Endothelial cell of umbilical vein (primary cell): ENCODE results near the gene TMEM14A. TPM values are rescaled to one million over a fixed set of nuclear protein-coding genes. Genes with fewer than 3 reads are reported as not detected.
"Not testable (repeated sequence)": the region's sequence is repeated elsewhere in the genome, so short reads cannot be mapped to it uniquely, and the experiment has no call there.

Experiments
- BruUV-seq: library from RNA; stranded (reverse); fragments of 400-500 nt; replicated peaks from 2 replicates; lab custom pipeline; 2021; lab: Mats Ljungman, UMichigan
- CTCF ChIA-PET: fragments of 300-600, 350-600 bp; sonication (Branson Sonifier 250); formaldehyde crosslinking; loops from one replicate; lab custom pipeline; 2021; ENCODE audit warnings: antibody characterized with exemption, inconsistent platforms; lab: Charles Lee
- POLR2A ChIA-PET: fragments of 300-600, 350-600 bp; sonication (Branson Sonifier 250); formaldehyde crosslinking; loops from one replicate; lab custom pipeline; 2021; ENCODE audit warnings: antibody characterized with exemption, inconsistent platforms; lab: Charles Lee
- DNase-seq: peaks from one replicate; pipeline ENCODE4 v3.0.0-alpha.2; 2011; ENCODE audit warnings: low read depth, low spot score
- FAIRE-seq: peaks from 2 replicates; lab custom pipeline; 2011; peaks lifted over from hg19 to GRCh38; lab: Jason Lieb, UNC
- H2AFZ ChIP-seq: 2 replicates; pipeline ENCODE4 v1.6.0; 2012; ENCODE audit warnings: low read depth, low read length, control low read depth, inconsistent platforms
- H3K27ac ChIP-seq: 2 replicates; pipeline ENCODE4 v1.5.1; 2011; ENCODE audit warnings: low read depth, mild to moderate bottlenecking, control low read depth, low read length, moderate library complexity; ENCODE audit not compliant: insufficient read depth
- H3K27me3 ChIP-seq, 2 experiments: 2 replicates each; pipeline versions ENCODE4 v1.6.0 to v1.6.1; 2011; ENCODE audit warnings: low read length in 2 of 2, mixed read lengths in 1 of 2; ENCODE audit not compliant: control insufficient read depth in 2 of 2, insufficient read depth in 2 of 2
- H3K36me3 ChIP-seq, 2 experiments: 2 replicates in 1 of 2; 3 replicates in 1 of 2; pipeline ENCODE4 v1.5.1; 2011; ENCODE audit warnings: low read length in 2 of 2, mild to moderate bottlenecking in 1 of 2, moderate library complexity in 1 of 2; ENCODE audit not compliant: control insufficient read depth in 2 of 2, insufficient read depth in 2 of 2; ENCODE audit errors: extremely low read depth in 1 of 2
- H3K4me1 ChIP-seq: 3 replicates; pipeline ENCODE4 v1.5.1; 2011; ENCODE audit warnings: mild to moderate bottlenecking, low read length; ENCODE audit not compliant: control insufficient read depth, insufficient read depth; ENCODE audit errors: extremely low read depth
- H3K4me2 ChIP-seq: 2 replicates; pipeline ENCODE4 v1.6.1; 2011; ENCODE audit warnings: low read length, control low read depth, mixed read lengths; ENCODE audit not compliant: insufficient read depth
- H3K4me3 ChIP-seq, 3 experiments: fragments of 200-600 bp in 1 of 3; sonication (generic), shearing (Covaris generic) in 1 of 3; replicated peaks in 1 of 3; 2 replicates each; pipeline ENCODE4 v1.5.1; 2011 to 2016; ENCODE audit warnings: control low read depth in 3 of 3, low read length in 3 of 3, mild to moderate bottlenecking in 2 of 3, inconsistent platforms in 1 of 3, low read depth in 1 of 3, moderate library complexity in 1 of 3; ENCODE audit not compliant: insufficient read depth in 1 of 3
- H3K79me2 ChIP-seq: 2 replicates; pipeline ENCODE4 v1.6.0; 2012; ENCODE audit warnings: low read length, inconsistent platforms; ENCODE audit not compliant: control insufficient read depth, insufficient read depth
- H3K9ac ChIP-seq: replicated peaks from 2 replicates; pipeline ENCODE3; 2011; ENCODE audit warnings: low read length, control low read depth; ENCODE audit not compliant: insufficient read depth; ENCODE audit errors: extremely low read depth
- H3K9me1 ChIP-seq: replicated peaks from 3 replicates; pipeline ENCODE4 v1.6.0; 2011; ENCODE audit warnings: mild to moderate bottlenecking, low read length; ENCODE audit not compliant: control insufficient read depth, insufficient read depth; ENCODE audit errors: extremely low read depth
- H3K9me3 ChIP-seq: replicated peaks from 2 replicates; pipeline ENCODE4 v1.5.1; 2012; ENCODE audit warnings: low read length, inconsistent platforms; ENCODE audit not compliant: control insufficient read depth, insufficient read depth
- H4K20me1 ChIP-seq: replicated peaks from 2 replicates; pipeline ENCODE3; 2011; ENCODE audit warnings: mild to moderate bottlenecking, low read length; ENCODE audit not compliant: control insufficient read depth, insufficient read depth; ENCODE audit errors: extremely low read depth
- EZH2 ChIP-seq: IDR thresholded peaks from 2 replicates; pipeline ENCODE4 v1.6.1; 2012; ENCODE audit warnings: borderline replicate concordance, low read depth, mild to moderate bottlenecking, moderate library complexity, low read length, inconsistent platforms; ENCODE audit not compliant: severe bottlenecking
- FOS ChIP-seq: IDR thresholded peaks from 2 replicates; pipeline ENCODE4 v1.6.1; 2011; ENCODE audit warnings: mild to moderate bottlenecking, low read length, moderate library complexity, borderline replicate concordance; ENCODE audit not compliant: insufficient read depth
- GATA2 ChIP-seq: IDR thresholded peaks from 2 replicates; pipeline ENCODE4 v1.7.0; 2011; ENCODE audit warnings: low read depth, mild to moderate bottlenecking, moderate library complexity, mixed read lengths, low read length; ENCODE audit not compliant: insufficient read length, insufficient read depth
- JUN ChIP-seq: IDR thresholded peaks from 2 replicates; pipeline ENCODE4 v1.6.1; 2011; ENCODE audit warnings: borderline replicate concordance, low read depth; ENCODE audit not compliant: insufficient read length, insufficient read depth
- MYC ChIP-seq: IDR thresholded peaks from one replicate; pipeline ENCODE4 v1.6.1; 2011; ENCODE audit warnings: mild to moderate bottlenecking, low read depth, low read length
- POLR2A ChIP-seq: IDR thresholded peaks from 2 replicates; pipeline ENCODE4 v1.6.1; 2012; ENCODE audit warnings: low read depth, mild to moderate bottlenecking, control low read depth, low read length
- POLR2AphosphoS5 ChIP-seq: IDR thresholded peaks from 2 replicates; pipeline ENCODE4 v1.6.1; 2012; ENCODE audit warnings: low read depth, mild to moderate bottlenecking, control low read depth, low read length, moderate library complexity; ENCODE audit not compliant: insufficient read depth
- dilution Hi-C: fragments of 300-500 bp; cut with MboI; formaldehyde crosslinking; loops from one replicate; pipeline ENCODE4 v1.15.0; 2019; ENCODE audit warnings: low sequenced_read_pairs; ENCODE audit not compliant: extremely low pct_ligation_motif_present
- intact Hi-C: fragments of 100-400 bp; cut with micrococcal nuclease; formaldehyde crosslinking; loops from one replicate; pipeline ENCODE4 v1.10.0; 2022
- polyA plus RNA-seq, 4 experiments: library from polyadenylated mRNA; depleted of rRNA in 3 of 4; stranded (reverse) in 3 of 4; unstranded in 1 of 4; fragments of >200 nt; gene quantifications; 2 replicates each; pipeline versions ENCODE4 v1.2.1 to v1.2.3, GENCODE V29; 2011 to 2012; ENCODE audit warnings: missing spikeins in 1 of 4
- total RNA-seq: library from RNA; stranded (reverse); gene quantifications from 2 replicates; pipeline ENCODE4 v1.2.3, GENCODE V29; 2021
- TF ChIP-seq, protein P1 (sequence below): IDR thresholded peaks from 2 replicates; pipeline ENCODE4 v1.6.1; 2011; ENCODE audit not compliant: insufficient read depth, insufficient read length
- TF ChIP-seq, protein P2 (sequence below), 2 donors: IDR thresholded peaks; 1 replicate in 1 of 2; 2 replicates in 1 of 2; pipeline ENCODE4 v1.5.1; 2011; ENCODE audit warnings: low read length in 2 of 2, mild to moderate bottlenecking in 2 of 2, moderate library complexity in 2 of 2, control low read depth in 1 of 2, inconsistent platforms in 1 of 2, low read depth in 1 of 2; ENCODE audit not compliant: insufficient read depth in 1 of 2; ENCODE audit errors: extremely low read depth in 1 of 2

The TMEM14A gene
- total and polyA plus RNA-seq, 2 donors (not counting 3 experiments of a cell fraction or from before 2014, with no cell fraction given), result 19.5 to 33.7 TPM

DNA sequence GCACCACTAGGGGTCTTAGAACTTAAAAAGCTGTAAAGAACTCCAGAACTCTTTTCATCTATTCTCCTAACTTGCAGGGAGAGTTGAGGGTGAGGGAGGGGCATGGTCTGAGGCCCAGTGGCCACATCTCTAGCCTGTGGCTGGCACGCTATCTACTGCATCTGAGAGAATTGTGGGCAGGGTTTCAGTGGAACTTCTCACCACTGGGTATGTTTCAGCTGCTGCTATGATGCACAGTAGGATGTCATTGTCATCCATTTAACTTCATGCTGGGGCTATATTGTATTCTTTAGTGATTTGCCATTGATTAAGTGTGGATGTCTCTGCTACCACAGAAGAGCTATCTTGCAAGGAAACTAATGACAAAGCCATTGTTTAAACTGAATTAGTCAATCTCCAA lies 4.5 kb downstream of the TMEM14A start:
- Histone ChIP-seq H3K9me1 (peaks cover 3% of the 10 kb centered on the region), H3K9me3 (no peaks in the 10 kb centered on the region), H3K9ac (no peak overlapping the region), H4K20me1 (no peaks in the 10 kb centered on the region), H2AFZ (no peak overlapping the region), H3K36me3 (no peaks in the 10 kb centered on the region), H3K79me2 (no peaks in the 10 kb centered on the region), H3K4me3 (no peak overlapping the region), H3K4me1 (peaks cover 7% of the 10 kb centered on the region), H3K27ac (no peak overlapping the region), H3K4me2 (no peak overlapping the region), H3K27me3 (no peaks in the 10 kb centered on the region)
- no peak for TF ChIP-seq MYC
- TF ChIP-seq, protein P1, sequence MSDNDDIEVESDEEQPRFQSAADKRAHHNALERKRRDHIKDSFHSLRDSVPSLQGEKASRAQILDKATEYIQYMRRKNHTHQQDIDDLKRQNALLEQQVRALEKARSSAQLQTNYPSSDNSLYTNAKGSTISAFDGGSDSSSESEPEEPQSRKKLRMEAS, result no peak
- no peak for TF ChIP-seq POLR2AphosphoS5
- TF ChIP-seq, protein P2, sequence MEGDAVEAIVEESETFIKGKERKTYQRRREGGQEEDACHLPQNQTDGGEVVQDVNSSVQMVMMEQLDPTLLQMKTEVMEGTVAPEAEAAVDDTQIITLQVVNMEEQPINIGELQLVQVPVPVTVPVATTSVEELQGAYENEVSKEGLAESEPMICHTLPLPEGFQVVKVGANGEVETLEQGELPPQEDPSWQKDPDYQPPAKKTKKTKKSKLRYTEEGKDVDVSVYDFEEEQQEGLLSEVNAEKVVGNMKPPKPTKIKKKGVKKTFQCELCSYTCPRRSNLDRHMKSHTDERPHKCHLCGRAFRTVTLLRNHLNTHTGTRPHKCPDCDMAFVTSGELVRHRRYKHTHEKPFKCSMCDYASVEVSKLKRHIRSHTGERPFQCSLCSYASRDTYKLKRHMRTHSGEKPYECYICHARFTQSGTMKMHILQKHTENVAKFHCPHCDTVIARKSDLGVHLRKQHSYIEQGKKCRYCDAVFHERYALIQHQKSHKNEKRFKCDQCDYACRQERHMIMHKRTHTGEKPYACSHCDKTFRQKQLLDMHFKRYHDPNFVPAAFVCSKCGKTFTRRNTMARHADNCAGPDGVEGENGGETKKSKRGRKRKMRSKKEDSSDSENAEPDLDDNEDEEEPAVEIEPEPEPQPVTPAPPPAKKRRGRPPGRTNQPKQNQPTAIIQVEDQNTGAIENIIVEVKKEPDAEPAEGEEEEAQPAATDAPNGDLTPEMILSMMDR (IDR thresholded peaks at IDR 0.05; ENCODE audit: extremely low read depth in 1 of 2, insufficient read depth in 1 of 2, low read depth in 1 of 2, low read length in 2 of 2), result no peak
- TF ChIP-seq GATA2, result no peak
- TF ChIP-seq POLR2A, result no peak
- TF ChIP-seq FOS, result no peak
- no peak for TF ChIP-seq EZH2
- no peak for TF ChIP-seq JUN
- POLR2A ChIA-PET, result no interaction called here
- CTCF ChIA-PET, result interaction anchor here (2.0 to 2.5 kb wide), 2 partner anchors 10 to 23 kb away, joined by 4 to 5 read pairs; no protein-coding TSS in a partner anchor
- no TSS peak for BruUV-seq
- DNase-seq, result no peak
- intact Hi-C loops (no loop called here), dilution Hi-C loops (no loop called here)
- no peak for FAIRE-seq

DNA sequence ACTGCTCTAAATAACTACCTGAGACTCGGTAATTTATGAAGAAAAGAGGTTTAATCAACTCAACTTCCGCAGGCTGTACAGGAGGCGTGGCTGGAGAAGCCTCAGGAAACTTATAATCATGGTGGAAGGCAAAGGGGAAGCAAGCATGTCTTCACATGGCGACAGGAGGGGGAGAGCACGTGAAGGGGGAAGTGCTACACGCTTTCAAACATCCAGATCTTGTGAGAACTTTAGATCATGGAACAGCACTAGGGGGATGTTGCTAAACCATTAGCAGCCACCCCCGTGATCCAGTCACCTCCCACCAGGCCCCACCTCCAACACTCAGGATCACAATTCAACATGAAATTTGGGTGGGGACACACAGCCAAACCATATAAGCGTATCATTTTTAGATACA lies 5.7 kb downstream of the TMEM14A start:
- CTCF ChIA-PET, H3K36me3 ChIP-seq, H3K27me3 ChIP-seq, POLR2A ChIA-PET, H3K9me3 ChIP-seq, H3K4me3 ChIP-seq, H3K4me1 ChIP-seq, H3K9me1 ChIP-seq, DNase-seq, FAIRE-seq, H3K9ac ChIP-seq, dilution Hi-C loops, H3K79me2 ChIP-seq, H2AFZ ChIP-seq, H4K20me1 ChIP-seq, intact Hi-C loops, H3K4me2 ChIP-seq, H3K27ac ChIP-seq, BruUV-seq: not testable (repeated sequence)
